ENCODE data around the gene PLEKHH1. TPM values are rescaled to one million over a fixed set of nuclear protein-coding genes. Genes with fewer than 3 reads are reported as not detected.

Gene PLEKHH1
- total and polyA plus RNA-seq, 2 experiments from 2014 or later, result 14.7 to 33.9 TPM

DNA sequence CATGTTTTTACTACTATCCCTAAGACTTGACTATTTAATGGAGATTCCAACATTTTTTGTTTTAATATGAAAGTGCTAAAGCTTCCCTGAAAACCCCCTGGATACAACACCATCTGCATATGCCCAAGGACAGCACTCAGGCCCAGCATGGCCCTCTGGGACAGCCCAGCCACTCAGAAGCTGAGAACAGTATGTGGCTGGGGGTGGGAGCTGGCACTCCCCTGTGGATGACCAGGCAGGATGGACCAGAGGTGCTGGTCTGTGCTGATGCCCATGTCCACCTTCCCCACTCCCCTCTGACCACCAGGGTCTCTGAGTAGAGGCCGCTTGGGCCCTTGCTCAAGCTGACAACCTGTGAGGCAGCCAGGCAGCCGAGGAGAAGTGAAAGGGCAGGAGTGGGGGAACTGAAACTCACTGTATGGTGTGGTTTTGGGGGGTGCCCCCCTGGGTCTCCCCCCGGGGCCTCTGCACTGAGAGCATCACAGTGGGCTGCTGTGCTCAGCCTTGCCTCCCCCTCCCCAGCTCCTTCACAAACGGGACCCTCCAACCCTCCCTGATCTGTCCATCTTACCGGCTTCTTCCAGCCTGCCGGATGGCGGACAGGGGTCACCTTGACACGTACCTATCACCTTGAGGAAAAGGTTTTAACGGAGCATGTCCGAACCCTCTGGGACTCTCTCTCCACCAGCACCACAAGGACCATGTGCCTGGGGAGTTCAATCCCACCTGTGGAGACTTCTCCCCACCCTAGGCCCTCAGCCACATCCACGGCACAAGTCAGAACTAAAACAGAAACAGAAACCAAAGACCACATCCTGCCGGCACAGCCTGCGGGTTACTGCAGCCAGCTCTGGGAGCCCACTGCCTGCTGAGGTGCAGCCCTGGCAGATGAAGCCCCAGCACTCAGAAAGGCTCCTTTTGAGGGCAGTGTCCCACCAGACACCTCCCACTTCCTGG lies 44.9 kb upstream of the PLEKHH1 start, which contains the start of gene TMEM229B:
Gene TMEM229B (minus strand): TSS at position 785 of the 957 bp plus-strand sequence. CDS start 14,798 bp downstream, outside the sequence.
- no peaks in the 10 kb centered on the region for H3K79me2 ChIP-seq (replicated peaks; ENCODE audit: insufficient read depth)
- no peaks in the 10 kb centered on the region; the same call in 1 of the 2 replicates for H3K36me3 ChIP-seq (ENCODE audit: insufficient read depth)
- ATAC-seq, result no peak
- no peaks in the 10 kb centered on the region for H3K27me3 ChIP-seq (ENCODE audit: insufficient read depth)
- peaks cover 10% of the 10 kb centered on the region for H3K9me3 Mint-ChIP-seq
- H3K4me3 Mint-ChIP-seq, result no peak within 1 kb of the TSS
- no peak for TF ChIP-seq JUNB (IDR thresholded peaks at IDR 0.05; ENCODE audit: unreplicated experiment)
- no peak for TF ChIP-seq ZNF114 (CRISPR knock-in tag; IDR thresholded peaks at IDR 0.05)
- H3K27me3 Mint-ChIP-seq (ENCODE audit: insufficient read depth, low read depth, poor library complexity), result peaks cover 15% of the 10 kb centered on the region
- no peak for DNase-seq (ENCODE audit: low spot score)
- H3K4me3 ChIP-seq, result no peak within 1 kb of the TSS
- H3K4me1 Mint-ChIP-seq, result peaks cover 20% of the 10 kb centered on the region
- H3K4me1 ChIP-seq (ENCODE audit: insufficient read depth), result peaks cover 17% of the 10 kb centered on the region
- no peaks in the 10 kb centered on the region for H3K9me2 ChIP-seq (ENCODE audit: insufficient read depth)
- H4K20me1 ChIP-seq (replicated peaks; ENCODE audit: insufficient read depth), result no peaks in the 10 kb centered on the region
- peaks cover 8% of the 10 kb centered on the region for H3K36me3 Mint-ChIP-seq (ENCODE audit: low read depth)
- no peak within 1 kb of the TSS for H3K27ac ChIP-seq (ENCODE audit: low read depth)
- no peak within 1 kb of the TSS for H3K4me2 ChIP-seq
- no peak within 1 kb of the TSS; the same call in 1 of the 2 replicates for H3K27ac Mint-ChIP-seq
- H3F3A ChIP-seq (replicated peaks; ENCODE audit: low read depth), result no peaks in the 10 kb centered on the region
- no peak within 1 kb of the TSS for H2AFZ ChIP-seq

DNA sequence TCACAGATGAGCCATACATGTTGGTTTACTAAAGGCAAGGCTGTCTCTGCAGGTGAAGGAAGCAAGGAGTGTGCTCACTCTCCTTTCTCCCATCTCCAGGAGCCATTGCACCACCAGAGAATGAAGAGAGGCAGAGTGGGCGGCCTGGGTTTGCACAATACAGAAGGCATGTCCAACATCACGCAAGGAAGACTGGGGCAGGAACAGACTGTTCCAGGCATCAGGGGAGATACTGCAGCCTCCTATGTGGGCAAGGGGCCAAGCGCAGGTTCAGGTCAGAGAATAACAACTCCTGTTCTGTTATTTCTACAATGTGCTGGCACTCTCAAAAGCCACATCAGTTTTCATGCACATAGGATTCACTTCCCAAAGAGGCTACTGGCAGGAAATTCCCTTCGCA lies 42.9 kb upstream of the PLEKHH1 start:
- peaks cover 20% of the 10 kb centered on the region for H3K4me1 Mint-ChIP-seq
- H3K4me3 Mint-ChIP-seq, result no peak overlapping the region
- Histone ChIP-seq H3K4me2 (no peak overlapping the region), H4K20me1 (replicated peaks; ENCODE audit: insufficient read depth) (no peaks in the 10 kb centered on the region), H2AFZ (0 out of 2 replicates have a peak overlapping the region, but pooled peaks have one; percentile 14), H3K27ac (ENCODE audit: low read depth) (no peak overlapping the region), H3K9me2 (ENCODE audit: insufficient read depth) (no peaks in the 10 kb centered on the region), H3K36me3 (ENCODE audit: insufficient read depth) (no peaks in the 10 kb centered on the region; the same call in 1 of the 2 replicates), H3K27me3 (ENCODE audit: insufficient read depth) (no peaks in the 10 kb centered on the region), H3K79me2 (replicated peaks; ENCODE audit: insufficient read depth) (no peaks in the 10 kb centered on the region), H3K4me1 (ENCODE audit: insufficient read depth) (peaks cover 17% of the 10 kb centered on the region), H3K4me3 (no peak overlapping the region), H3F3A (replicated peaks; ENCODE audit: low read depth) (no peaks in the 10 kb centered on the region)
- H3K27ac Mint-ChIP-seq, result no peak overlapping the region
- peaks cover 17% of the 10 kb centered on the region for H3K36me3 Mint-ChIP-seq (ENCODE audit: low read depth)
- no peak for DNase-seq (ENCODE audit: low spot score)
- ATAC-seq, result no peak
- peaks cover 22% of the 10 kb centered on the region for H3K9me3 Mint-ChIP-seq
- H3K27me3 Mint-ChIP-seq (ENCODE audit: insufficient read depth, low read depth, poor library complexity), result peaks cover 15% of the 10 kb centered on the region
- TF ChIP-seq ZNF114 (CRISPR knock-in tag; IDR thresholded peaks at IDR 0.05) (no peak), ZNF331 (CRISPR knock-in tag; IDR thresholded peaks at IDR 0.05; ENCODE audit: low read depth) (no peak), NANOG (IDR thresholded peaks at IDR 0.05; ENCODE audit: borderline replicate concordance) (no peak), STAT1 (IDR thresholded peaks at IDR 0.05; ENCODE audit: unreplicated experiment) (no peak)
- TF ChIP-seq, protein P1, sequence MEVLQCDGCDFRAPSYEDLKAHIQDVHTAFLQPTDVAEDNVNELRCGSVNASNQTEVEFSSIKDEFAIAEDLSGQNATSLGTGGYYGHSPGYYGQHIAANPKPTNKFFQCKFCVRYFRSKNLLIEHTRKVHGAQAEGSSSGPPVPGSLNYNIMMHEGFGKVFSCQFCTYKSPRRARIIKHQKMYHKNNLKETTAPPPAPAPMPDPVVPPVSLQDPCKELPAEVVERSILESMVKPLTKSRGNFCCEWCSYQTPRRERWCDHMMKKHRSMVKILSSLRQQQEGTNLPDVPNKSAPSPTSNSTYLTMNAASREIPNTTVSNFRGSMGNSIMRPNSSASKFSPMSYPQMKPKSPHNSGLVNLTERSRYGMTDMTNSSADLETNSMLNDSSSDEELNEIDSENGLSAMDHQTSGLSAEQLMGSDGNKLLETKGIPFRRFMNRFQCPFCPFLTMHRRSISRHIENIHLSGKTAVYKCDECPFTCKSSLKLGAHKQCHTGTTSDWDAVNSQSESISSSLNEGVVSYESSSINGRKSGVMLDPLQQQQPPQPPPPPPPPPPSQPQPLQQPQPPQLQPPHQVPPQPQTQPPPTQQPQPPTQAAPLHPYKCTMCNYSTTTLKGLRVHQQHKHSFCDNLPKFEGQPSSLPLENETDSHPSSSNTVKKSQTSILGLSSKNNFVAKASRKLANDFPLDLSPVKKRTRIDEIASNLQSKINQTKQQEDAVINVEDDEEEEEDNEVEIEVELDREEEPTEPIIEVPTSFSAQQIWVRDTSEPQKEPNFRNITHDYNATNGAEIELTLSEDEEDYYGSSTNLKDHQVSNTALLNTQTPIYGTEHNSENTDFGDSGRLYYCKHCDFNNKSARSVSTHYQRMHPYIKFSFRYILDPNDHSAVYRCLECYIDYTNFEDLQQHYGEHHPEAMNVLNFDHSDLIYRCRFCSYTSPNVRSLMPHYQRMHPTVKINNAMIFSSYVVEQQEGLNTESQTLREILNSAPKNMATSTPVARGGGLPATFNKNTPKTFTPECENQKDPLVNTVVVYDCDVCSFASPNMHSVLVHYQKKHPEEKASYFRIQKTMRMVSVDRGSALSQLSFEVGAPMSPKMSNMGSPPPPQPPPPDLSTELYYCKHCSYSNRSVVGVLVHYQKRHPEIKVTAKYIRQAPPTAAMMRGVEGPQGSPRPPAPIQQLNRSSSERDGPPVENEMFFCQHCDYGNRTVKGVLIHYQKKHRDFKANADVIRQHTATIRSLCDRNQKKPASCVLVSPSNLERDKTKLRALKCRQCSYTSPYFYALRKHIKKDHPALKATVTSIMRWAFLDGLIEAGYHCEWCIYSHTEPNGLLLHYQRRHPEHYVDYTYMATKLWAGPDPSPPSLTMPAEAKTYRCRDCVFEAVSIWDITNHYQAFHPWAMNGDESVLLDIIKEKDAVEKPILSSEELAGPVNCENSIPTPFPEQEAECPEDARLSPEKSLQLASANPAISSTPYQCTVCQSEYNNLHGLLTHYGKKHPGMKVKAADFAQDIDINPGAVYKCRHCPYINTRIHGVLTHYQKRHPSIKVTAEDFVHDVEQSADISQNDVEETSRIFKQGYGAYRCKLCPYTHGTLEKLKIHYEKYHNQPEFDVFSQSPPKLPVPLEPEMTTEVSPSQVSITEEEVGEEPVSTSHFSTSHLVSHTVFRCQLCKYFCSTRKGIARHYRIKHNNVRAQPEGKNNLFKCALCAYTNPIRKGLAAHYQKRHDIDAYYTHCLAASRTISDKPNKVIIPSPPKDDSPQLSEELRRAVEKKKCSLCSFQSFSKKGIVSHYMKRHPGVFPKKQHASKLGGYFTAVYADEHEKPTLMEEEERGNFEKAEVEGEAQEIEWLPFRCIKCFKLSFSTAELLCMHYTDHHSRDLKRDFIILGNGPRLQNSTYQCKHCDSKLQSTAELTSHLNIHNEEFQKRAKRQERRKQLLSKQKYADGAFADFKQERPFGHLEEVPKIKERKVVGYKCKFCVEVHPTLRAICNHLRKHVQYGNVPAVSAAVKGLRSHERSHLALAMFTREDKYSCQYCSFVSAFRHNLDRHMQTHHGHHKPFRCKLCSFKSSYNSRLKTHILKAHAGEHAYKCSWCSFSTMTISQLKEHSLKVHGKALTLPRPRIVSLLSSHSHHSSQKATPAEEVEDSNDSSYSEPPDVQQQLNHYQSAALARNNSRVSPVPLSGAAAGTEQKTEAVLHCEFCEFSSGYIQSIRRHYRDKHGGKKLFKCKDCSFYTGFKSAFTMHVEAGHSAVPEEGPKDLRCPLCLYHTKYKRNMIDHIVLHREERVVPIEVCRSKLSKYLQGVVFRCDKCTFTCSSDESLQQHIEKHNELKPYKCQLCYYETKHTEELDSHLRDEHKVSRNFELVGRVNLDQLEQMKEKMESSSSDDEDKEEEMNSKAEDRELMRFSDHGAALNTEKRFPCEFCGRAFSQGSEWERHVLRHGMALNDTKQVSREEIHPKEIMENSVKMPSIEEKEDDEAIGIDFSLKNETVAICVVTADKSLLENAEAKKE (CRISPR knock-in tag; IDR thresholded peaks at IDR 0.05), result no peak
- TF ChIP-seq, protein P2, sequence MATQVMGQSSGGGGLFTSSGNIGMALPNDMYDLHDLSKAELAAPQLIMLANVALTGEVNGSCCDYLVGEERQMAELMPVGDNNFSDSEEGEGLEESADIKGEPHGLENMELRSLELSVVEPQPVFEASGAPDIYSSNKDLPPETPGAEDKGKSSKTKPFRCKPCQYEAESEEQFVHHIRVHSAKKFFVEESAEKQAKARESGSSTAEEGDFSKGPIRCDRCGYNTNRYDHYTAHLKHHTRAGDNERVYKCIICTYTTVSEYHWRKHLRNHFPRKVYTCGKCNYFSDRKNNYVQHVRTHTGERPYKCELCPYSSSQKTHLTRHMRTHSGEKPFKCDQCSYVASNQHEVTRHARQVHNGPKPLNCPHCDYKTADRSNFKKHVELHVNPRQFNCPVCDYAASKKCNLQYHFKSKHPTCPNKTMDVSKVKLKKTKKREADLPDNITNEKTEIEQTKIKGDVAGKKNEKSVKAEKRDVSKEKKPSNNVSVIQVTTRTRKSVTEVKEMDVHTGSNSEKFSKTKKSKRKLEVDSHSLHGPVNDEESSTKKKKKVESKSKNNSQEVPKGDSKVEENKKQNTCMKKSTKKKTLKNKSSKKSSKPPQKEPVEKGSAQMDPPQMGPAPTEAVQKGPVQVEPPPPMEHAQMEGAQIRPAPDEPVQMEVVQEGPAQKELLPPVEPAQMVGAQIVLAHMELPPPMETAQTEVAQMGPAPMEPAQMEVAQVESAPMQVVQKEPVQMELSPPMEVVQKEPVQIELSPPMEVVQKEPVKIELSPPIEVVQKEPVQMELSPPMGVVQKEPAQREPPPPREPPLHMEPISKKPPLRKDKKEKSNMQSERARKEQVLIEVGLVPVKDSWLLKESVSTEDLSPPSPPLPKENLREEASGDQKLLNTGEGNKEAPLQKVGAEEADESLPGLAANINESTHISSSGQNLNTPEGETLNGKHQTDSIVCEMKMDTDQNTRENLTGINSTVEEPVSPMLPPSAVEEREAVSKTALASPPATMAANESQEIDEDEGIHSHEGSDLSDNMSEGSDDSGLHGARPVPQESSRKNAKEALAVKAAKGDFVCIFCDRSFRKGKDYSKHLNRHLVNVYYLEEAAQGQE (IDR thresholded peaks at IDR 0.05; ENCODE audit: unreplicated experiment), result no peak
- TF ChIP-seq, protein P3, sequence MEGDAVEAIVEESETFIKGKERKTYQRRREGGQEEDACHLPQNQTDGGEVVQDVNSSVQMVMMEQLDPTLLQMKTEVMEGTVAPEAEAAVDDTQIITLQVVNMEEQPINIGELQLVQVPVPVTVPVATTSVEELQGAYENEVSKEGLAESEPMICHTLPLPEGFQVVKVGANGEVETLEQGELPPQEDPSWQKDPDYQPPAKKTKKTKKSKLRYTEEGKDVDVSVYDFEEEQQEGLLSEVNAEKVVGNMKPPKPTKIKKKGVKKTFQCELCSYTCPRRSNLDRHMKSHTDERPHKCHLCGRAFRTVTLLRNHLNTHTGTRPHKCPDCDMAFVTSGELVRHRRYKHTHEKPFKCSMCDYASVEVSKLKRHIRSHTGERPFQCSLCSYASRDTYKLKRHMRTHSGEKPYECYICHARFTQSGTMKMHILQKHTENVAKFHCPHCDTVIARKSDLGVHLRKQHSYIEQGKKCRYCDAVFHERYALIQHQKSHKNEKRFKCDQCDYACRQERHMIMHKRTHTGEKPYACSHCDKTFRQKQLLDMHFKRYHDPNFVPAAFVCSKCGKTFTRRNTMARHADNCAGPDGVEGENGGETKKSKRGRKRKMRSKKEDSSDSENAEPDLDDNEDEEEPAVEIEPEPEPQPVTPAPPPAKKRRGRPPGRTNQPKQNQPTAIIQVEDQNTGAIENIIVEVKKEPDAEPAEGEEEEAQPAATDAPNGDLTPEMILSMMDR (conservative IDR thresholded peaks at IDR 0.05; ENCODE audit: low read depth in 2 of 2), result no peak

All from GM23338 (cell line).